ENCODE measurements around the gene SLAIN2.

DNA sequence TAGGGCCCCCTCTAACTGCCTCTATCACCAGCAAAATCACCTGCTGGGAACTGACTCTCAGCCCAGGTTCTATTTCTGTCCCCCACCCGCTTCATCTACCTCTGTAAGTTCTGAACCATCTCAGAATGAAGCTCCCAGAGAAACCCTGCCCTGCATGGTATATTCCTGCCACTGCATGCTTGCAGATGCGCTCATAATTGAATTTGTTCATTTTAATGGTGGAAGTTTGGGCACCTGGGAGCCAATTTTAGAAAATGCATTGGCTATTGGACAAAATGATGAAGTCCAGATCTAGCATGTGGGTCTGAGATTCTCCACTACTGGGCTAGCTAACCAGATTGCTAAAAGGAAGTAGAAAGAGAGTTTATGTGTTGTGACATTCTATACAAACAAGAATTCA is 113.3 kb downstream of the SLAIN2 start:
- TF ChIP-seq, protein P1, sequence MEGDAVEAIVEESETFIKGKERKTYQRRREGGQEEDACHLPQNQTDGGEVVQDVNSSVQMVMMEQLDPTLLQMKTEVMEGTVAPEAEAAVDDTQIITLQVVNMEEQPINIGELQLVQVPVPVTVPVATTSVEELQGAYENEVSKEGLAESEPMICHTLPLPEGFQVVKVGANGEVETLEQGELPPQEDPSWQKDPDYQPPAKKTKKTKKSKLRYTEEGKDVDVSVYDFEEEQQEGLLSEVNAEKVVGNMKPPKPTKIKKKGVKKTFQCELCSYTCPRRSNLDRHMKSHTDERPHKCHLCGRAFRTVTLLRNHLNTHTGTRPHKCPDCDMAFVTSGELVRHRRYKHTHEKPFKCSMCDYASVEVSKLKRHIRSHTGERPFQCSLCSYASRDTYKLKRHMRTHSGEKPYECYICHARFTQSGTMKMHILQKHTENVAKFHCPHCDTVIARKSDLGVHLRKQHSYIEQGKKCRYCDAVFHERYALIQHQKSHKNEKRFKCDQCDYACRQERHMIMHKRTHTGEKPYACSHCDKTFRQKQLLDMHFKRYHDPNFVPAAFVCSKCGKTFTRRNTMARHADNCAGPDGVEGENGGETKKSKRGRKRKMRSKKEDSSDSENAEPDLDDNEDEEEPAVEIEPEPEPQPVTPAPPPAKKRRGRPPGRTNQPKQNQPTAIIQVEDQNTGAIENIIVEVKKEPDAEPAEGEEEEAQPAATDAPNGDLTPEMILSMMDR (IDR thresholded peaks at IDR 0.05; ENCODE audit: insufficient read depth, low read depth, low read length): no peak
- no peak for TF ChIP-seq EZH2 (IDR thresholded peaks at IDR 0.05; ENCODE audit: insufficient read depth, low read length)
